ENCODE measurements around the gene ASPSCR1. TPM values are rescaled to one million over a fixed set of nuclear protein-coding genes. Genes with fewer than 3 reads are reported as not detected.

ASPSCR1 gene
- total RNA-seq, 1 donor from 2014 or later: 29.7 TPM

DNA sequence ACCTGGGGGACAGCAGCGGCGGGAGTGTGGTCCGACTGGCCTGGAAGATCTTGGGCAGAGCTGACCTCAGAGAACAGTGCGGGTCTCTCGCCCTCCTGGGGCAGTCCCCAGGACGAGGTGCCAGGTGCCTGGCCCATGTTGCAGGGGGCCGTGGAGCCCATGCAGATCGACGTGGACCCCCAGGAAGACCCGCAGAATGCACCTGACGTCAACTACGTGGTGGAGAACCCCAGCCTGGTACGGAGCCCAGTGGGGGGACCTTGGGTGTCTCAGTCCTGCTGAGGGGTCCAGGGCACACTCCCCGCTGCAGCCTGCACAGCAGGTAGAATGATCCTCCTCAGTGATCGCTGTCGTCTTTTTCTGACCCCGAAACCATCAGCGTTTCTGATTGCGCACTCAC lies 75.7 kb downstream of the ASPSCR1 start:
- DNase-seq (ENCODE audit: low read depth): no peak

DNA sequence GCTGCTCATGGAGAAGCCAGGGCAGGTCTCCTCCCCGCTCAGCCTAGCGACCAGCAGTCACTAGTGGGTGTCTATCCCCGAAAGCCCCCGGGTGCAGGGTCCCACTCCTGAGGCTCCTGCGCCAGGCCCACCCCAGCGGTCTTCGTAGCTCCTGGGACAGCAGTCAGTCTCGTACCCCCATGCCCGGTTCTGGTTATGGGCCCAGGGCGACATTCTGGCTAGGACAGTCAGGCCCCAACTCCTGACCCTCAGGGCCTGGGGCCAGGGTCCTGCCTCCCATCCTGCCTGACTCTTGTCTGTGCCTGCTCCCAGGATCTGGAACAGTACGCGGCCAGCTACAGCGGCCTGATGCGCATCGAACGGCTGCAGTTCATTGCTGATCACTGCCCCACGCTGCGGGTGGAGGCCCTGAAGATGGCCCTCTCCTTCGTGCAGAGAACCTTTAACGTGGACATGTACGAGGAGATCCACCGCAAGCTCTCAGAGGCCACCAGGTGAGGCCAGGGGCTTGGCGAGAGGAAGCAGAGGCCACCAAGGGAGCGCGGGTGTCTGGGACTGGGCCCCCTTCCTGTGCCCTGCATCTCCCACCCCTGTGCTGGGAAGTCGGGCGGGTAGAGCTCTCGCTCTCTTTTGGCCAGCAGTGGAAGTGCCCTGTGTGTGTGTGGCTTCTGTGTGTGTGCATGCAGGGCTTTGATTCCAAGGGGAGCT lies 76.3 kb downstream of the ASPSCR1 start:
- DNase-seq (ENCODE audit: low read depth): no peak

DNA sequence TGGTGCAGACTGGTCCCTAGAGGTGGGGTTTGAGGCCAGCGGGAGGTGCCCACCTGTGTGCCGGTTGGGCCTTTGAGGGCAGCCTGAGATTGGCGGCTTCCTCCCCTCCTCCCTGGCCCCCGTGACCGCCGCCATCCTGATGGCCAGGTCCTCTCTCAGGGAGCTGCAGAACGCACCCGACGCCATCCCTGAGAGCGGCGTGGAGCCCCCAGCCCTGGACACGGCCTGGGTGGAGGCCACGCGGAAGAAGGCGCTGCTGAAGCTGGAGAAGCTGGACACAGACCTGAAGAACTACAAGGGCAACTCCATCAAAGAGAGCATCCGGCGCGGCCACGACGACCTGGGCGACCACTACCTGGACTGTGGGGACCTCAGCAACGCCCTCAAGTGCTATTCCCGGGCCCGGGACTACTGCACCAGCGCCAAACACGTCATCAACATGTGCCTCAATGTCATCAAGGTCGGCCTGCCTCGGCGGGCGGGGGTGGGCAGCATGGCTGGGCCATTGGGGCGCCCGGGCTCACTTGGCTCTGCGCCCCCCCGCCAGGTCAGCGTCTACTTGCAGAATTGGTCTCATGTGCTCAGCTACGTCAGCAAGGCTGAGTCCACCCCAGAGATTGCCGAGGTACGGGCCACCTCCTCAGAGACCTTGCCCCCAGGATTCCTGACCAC lies 77.1 kb downstream of the ASPSCR1 start:
- DNase-seq (ENCODE audit: low read depth): no peak

DNA sequence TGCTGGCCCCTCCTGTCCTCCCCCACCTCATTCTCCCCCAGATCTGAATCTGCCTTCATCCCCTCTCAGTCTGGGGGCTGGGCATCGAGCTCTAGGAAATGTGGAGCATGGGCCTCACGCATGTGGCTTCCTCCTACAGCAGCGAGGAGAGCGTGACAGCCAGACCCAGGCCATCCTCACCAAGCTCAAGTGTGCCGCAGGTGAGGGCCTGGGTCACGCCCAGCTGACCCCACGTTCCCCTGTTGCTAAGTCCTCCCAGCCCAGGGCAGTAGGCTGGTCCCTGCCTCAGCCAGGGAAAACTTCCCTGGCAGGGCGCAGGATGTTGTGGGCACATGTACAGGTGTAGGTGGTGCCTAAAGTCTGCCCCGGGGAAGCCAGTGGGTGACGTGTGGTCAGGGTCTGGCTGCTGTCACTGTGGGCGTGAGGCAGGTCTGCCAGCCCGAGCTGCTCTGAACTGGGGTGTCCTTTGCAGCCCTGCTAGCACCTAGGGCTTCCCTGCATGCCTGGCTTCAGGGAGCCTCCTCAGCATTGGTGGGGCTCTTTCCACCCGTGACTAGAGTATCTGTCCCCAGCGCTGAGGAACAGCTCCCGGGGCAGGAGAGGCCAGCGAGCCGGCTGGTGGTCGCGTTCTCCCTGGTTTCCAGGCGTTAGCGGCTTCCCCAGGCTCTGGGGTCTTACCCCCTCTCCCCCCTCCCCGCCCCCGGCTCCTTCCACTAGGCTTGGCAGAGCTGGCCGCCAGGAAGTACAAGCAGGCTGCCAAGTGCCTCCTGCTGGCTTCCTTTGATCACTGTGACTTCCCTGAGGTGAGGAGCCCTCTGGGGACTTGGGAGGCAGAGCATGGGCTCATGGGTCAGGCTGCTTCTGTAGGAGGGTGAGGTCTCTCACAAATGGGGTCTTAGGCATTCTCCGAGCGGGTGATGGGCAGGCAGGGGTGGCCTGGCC lies 77.9 kb downstream of the ASPSCR1 start:
- DNase-seq (ENCODE audit: low read depth): no peak

DNA sequence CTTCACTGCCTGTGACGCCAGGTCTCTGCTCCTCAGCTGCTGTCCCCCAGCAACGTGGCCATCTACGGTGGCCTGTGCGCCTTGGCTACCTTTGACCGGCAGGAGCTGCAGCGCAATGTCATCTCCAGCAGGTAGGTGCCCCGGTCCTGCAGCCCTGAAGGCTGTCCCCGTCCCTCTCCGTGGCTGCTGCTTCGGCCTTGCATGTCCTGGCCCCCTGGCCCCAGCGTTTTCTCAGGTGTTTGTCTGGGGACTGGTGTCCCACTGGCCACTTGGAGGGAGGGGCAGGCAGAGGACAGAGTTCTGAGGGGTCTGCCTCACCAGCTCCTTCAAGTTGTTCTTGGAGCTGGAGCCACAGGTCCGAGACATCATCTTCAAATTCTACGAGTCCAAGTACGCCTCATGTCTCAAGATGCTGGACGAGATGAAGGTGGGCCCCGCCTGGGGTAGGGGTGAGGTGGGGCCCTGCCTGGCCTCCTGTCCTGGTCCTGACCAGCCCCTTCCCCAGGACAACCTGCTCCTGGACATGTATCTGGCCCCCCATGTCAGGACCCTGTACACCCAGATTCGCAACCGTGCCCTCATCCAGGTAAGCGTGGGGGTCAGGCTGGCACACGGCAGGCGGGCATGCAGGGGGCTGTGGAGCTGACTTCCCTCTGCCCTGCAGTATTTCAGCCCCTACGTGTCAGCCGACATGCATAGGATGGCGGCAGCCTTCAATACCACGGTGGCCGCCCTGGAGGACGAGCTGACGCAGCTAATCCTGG lies 78.7 kb downstream of the ASPSCR1 start:
- DNase-seq (ENCODE audit: low read depth): no peak

DNA sequence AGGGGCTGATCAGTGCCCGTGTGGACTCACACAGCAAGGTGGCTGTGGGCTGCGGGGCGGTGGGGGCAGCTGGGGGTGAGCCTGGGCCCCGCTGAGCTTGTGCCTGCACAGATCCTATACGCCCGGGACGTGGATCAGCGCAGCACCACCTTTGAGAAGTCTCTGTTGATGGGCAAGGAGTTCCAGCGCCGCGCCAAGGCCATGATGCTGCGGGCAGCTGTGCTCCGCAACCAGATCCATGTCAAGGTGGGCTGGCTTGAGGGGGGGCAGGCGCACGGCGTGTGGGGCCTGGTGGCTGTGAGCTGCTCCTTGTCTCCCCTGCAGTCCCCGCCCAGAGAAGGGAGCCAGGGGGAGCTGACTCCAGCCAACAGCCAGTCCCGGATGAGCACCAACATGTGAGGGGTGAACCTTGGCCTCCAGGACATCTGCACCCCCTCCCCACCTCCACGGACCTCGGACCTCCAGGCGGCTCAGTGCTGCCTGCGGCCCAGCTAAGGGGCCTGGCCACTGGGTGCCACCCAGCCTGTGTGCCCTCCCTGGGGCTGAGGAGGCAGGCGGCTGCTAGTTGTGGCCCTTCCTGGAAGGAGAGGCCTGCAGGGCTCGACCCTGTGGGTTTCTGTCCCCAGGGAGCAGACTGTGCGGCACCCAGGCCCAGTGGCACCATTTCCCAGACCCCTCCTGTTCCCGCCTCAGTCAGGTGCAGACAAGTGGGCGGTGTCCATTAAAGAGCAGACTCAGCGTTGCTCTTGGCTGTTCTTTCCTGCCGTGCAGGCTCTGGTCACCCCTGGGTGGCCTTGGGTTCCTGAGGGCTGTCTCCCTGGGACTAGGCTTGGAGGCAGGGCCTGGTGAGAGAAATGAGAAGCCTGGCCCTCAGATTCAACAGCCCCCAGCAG lies 79.5 kb downstream of the ASPSCR1 start:
- no peak for DNase-seq (ENCODE audit: low read depth)

DNA sequence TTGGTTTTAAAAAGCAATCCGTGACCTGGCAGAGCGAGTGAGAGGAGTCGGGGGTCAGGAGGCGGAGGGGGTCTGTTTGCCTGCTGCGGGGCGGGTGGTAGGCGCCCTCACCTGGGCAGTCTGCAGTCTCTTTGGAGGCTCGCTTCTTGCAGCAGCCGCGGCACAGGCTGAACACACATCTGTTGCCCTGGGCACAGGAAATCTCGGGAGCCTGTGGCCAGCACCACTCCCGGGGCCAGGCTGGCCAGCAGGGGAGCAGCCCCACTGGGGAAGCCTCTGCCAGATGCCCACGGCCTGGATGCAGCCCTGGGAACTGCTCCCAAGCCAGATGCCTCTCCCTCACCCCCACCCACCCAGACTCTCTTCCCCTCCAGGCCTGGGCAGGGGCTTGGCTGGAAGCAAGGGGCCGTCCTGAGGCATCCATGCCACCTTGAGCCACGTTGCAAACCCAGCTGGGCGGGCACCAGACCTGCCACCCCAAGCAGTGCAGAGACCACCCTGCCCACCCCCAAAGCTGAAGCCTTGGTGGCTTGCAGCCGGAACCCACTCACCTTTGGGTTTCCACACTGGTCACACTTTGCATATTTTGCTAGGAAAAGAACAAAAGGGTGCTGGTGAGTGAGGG lies 80.9 kb downstream of the ASPSCR1 start:
- no peak for DNase-seq (ENCODE audit: low read depth)

DNA sequence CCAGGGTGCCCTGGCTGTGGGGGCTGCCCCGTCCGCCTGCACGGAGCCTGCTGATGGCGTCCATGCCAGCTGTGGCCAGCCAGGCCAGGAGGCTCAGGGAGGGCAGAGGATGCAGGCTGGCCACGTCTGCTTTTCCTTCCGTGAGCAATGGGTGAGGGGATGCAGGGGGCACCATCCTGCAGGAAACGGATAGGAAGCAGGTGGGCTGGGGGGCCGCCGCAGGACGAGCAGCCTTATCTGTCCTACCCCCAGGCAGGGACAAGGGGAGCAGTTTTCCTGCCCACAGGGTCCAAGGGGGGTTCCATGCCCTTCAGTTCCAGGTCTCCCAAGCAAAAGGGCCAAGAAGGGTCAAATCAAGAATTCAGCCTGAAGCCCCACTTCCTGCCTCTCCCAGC lies 81.4 kb downstream of the ASPSCR1 start:
- no peak for DNase-seq (ENCODE audit: low read depth)

DNA sequence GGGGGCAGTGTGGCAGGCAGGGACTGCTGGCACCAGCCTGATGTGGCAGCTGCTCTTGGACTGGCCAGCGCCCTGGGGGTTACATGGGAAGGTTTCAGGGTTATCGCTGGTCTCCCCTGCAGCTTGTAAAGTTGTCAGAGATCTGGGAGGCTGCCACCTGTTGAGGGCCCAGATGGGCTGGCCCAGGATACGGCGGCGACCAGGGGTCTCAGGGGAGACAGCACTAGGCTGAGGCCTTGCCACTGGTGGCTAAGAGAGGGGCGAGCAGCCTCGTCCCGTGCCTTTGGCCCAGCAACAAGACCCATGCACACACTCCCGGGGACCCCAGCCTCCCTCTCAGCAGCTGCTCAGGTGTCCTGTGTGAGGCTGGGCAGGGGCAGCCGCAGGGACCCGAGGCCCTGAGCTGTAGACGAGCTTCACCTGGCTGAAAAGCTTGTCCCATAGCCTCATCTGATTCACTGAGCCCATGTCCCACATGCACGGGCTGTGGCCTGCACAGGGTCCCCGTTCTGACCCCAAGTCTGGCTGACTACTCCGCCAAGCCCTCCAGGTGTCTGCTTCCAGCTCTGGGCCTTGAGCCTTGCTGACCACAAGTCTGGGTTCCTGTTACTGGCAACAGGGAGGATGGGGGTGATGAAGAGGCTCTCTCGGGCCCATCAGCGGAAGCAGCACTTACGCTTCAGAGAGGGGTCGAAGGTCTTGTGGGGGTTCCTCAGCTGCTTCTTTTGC lies 82.0 kb downstream of the ASPSCR1 start:
- DNase-seq (ENCODE audit: low read depth): peak; percentile 48

DNA sequence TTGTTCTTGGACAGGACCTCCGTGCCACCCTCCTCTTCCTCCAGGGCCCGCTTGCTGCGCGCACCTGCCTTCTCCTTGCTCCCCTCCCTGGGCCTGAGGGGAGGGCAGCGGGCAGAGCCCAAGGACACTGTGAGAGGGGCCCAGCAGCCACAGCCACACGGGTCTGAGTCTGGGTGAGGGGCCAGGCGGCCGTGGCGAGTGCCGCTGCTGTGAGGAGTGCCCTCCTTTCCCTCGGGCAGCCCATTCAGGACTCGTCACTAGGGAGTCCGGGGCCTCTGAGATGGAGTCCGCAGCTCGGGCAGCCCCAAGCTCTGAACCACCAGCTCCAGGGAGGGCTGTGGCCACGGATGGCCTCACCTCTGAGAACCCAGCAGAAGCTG lies 82.6 kb downstream of the ASPSCR1 start:
- DNase-seq (ENCODE audit: low read depth): no peak

DNA sequence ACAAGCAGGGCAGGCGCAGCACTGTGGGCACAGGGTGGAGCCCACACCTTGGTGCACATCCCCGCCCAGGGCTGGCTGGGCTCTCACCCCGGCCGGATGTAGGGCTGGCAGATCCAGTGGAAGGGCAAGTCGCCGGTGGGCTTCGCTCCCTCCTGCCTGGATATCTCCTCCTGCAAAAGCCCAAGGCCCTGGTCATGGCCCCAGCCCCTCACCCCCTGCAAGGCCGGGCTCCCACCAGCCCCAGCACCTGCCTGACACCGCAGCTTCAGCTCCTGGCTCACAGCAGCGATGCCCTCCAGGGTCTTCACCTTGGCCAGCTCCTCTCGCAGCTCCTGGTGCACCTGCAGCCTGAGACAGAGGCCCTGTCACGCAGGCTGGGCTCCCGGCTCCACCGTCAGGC lies 83.2 kb downstream of the ASPSCR1 start:
- no peak for DNase-seq (ENCODE audit: low read depth)

DNA sequence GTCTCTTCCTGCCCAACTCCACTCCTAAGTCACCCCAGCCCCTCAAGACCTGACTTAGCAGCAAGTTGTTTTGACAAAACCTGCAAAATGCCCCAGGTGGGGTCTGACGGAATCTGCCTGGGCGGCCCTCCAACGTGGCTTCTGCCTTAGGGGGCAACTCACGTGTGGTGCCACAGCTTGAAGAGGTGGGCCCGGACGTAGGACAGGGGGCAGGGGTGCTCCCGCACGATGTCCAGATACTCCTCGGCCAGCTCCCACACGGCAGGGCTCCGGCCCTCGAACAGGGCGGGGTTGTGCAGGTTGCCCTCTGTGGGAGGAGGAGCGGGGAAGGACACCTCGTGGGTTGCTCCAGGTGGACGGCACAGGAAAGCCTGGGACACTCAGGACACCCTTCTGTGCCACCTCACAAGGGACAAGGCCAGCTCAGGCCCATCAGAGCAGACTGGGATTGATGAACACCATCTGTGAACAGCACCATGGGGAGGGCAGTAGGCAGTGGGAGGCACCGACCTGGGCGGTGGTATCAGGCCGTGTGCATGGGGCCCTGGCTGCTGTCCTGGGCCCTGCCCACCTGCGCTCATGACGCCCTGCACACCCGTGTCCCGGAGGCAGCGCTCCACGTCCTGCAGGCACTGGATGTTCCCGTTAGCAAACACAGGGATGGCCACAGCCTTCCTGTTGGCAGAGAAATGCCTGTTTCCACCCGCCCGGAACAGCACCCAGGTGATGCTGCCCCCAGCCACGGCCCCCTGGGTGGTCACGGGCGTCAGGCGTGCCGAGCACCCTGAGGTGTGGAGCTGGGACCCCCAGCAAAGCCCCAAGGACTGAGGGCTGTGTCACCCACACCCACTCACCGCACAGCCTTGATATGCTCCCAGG lies 83.9 kb downstream of the ASPSCR1 start:
- DNase-seq (ENCODE audit: low read depth): no peak

DNA sequence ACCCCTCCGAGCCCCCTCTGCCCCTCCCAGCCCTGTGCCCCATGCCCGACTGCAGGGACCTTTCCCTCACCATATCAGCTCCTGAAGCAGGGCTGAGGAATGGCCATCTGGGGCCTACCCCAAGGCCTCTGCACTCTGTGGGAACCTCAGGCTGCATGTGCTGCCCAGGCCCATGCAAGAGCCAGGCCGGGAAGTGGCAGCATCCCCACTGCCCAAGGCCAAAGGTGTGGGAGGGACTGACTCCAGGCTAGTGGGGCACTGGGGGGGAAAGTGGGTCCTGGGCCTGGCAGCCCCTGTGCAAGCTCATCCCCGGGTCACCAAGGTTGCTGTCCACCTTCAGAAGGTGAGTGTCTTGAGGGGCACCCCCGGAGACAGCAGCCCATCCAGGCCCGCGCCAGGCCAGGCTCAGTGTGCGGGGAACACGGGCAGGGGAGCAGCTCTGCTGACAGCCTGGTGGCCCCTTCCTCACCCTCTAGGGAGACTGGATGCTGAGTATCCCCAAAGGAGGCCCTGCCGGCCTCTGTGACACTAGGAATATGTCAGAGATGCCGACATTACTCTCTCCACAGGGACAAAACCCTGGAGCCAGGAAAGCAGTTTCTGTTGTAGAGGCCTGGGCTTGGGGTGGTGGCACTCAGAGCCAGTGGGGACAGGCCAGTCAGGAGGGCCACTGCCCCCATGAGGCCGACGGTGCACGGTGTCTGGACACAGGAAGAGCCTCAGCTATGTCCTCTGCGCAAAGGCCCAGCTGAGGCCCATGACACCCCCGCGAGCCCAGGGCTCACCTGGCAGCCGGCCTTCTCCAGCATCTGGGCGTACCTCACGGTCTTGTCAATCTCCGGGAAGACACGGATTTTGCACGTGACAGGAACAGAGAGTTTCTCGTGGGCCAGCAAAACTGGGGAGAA lies 84.9 kb downstream of the ASPSCR1 start:
- no peak for DNase-seq (ENCODE audit: low read depth)

DNA sequence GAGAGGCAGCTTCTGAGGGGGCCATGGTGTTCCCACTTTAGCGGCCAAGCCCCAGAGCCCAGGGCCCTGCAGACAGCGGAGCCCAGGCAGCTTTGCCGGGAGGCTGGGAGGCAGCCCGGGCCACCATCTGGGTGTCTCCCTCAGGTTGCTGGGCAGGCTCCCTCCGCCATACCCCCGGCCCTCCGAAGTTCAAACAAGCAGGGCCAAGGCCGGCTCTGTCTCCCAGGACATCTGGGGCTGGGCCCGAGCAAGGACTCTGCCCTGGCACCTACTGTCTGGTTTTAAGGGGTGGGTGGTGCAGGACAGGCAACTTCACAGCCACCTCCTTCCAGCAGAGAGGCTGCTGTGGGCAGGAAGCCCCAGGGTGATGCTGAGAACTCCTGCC lies 85.5 kb downstream of the ASPSCR1 start:
- DNase-seq (ENCODE audit: low read depth): no peak

DNA sequence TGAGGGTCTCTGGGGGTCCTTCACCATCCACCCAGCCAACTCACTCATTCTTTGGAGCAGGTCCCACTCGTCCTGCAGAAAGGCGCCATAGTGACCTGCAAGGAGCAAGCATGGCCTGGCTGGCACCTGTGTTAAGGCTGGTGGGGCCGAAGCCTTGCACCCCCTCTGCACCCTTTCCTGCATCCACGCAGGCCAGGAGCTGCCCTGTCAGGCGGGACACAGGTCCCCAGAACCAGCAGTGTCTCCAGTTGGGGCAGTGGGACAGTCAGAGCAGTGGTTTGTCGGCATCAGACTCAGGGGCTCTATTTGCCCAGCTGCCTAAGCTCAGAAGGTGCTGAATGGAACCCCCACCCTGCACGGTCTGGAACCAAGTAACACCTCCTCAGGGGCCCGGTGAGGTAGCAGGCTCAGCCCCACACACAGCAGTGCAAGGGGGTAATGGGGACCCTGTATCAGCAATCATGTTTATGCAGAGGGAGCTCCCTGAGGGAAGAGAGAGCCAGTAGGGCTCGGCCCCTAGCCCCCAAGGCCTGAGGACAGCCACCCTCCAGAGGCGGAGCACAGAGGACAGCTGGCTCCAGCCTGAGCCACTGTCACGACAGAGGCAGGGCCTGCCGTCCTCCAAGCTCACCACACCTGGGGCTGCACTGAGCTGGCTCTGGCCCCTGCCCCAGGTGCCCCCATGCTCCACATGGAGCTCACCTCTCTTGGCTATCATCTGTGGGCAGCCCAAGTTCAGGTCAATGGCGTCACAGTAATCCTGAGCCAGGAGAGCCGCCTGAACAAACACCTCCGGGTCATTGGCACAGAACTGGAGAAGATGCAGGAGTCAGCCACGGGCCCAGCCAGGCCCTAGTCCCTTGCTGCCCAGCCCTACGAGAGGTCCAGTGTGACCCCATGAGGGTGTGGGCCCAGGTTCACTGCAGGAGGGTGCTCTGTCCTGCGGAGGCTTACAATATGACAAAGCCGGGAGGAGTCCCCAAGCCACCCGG lies 86.3 kb downstream of the ASPSCR1 start:
- DNase-seq (ENCODE audit: low read depth): no peak
